Measurements from ENCODE around the gene EXOSC3. TPM values are rescaled to one million over a fixed set of nuclear protein-coding genes. Genes with fewer than 3 reads are reported as not detected.

EXOSC3 gene
- total and polyA plus RNA-seq, 7 donors = 12.9 to 48.9 (median 18.3) TPM

DNA sequence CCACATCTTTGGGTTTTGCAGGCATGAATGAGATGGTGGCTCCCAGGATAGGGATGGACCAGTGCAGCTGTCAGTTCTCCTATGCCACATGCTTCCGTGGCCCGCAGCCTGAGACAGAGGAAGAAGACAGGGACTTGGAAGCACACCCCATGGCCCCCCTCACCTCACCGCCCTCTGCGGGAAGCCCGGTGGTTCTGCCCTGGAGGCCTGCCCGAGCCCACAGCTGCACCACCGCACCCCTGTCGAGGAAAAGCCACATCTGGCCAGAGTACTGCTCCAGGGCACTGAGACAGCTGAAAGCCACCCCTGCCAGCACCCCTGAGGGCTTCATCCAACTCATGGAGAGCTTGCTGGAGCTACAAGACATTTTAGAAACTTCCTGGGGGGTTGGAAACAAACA, 38.9 kb downstream of the EXOSC3 start:
- Histone ChIP-seq H3K27ac (no peak overlapping the region), H3K27me3 (ENCODE audit: insufficient read depth in 3 of 3, low read length in 2 of 3) (no peaks in the 10 kb centered on the region), H3K9me3 (no peaks in the 10 kb centered on the region), H3K4me3 (no peak overlapping the region), H3K4me1 (no peaks in the 10 kb centered on the region), H3K36me3 (ENCODE audit: insufficient read depth in 1 of 2, low read depth in 1 of 2) (peaks cover 0 to 8% of the 10 kb centered on the region in 2 donors)
- peak in 3 of 4 donors; percentile 17 to 36 (median 23) for ATAC-seq
- intact Hi-C loops (cut with DNase I) = loop anchor here (5.0 to 10.0 kb wide), 4 partner anchors 164 to 649 kb away; partner anchors contain the start of gene ALDH1B1 (in 1 of the 2)
- WGBS, 3 donors = 35 to 46% (median 42%) methylated on average over 8 of the region's 8 CpGs
- TF ChIP-seq, protein P1, sequence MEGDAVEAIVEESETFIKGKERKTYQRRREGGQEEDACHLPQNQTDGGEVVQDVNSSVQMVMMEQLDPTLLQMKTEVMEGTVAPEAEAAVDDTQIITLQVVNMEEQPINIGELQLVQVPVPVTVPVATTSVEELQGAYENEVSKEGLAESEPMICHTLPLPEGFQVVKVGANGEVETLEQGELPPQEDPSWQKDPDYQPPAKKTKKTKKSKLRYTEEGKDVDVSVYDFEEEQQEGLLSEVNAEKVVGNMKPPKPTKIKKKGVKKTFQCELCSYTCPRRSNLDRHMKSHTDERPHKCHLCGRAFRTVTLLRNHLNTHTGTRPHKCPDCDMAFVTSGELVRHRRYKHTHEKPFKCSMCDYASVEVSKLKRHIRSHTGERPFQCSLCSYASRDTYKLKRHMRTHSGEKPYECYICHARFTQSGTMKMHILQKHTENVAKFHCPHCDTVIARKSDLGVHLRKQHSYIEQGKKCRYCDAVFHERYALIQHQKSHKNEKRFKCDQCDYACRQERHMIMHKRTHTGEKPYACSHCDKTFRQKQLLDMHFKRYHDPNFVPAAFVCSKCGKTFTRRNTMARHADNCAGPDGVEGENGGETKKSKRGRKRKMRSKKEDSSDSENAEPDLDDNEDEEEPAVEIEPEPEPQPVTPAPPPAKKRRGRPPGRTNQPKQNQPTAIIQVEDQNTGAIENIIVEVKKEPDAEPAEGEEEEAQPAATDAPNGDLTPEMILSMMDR (IDR thresholded peaks at IDR 0.05) = no peak
- no peak for DNase-seq

DNA sequence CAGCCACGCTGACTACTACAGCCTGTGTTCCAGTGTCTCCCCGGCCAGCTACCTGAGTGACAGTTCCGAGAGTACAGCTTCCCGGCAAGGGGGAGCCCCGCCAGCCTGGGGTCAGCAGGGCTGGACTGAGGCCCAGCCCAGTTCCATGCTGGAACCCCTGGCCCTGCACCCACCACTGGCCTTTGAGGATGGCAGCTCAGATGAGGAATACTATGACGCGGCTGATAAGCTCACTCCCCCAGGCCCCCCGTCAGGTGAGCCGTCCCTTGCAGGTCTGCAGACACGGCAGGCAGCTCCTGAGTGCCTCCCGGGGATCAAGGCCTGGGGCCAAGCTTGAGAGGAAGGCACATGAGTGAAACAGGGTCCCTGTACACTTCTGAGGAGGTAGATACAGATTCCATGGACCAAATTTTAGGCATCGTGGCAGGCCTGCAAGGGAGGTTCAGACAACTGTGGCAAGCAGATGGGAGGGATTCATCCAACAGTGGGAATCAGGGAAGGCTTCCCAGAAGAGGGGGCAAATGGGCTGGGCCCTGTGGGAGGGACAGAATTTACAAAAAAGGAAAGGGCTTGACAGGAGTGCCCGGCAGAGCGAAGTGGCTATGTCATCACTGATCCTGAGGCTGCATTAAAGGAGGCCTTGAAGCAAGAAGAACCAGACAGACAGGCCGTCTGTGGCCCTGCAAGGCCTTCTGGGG, 44.1 kb downstream of the EXOSC3 start:
- intact Hi-C loops (cut with DNase I) = loop anchor here in 1 of 2 donors (10.0 kb wide), 2 partner anchors 624 to 654 kb away; partner anchors contain the start of gene ALDH1B1
- peaks cover 0 to 40% of the 10 kb centered on the region in 2 donors for H3K36me3 ChIP-seq (ENCODE audit: insufficient read depth in 1 of 2, low read depth in 1 of 2)
- H3K9me3 ChIP-seq = no peaks in the 10 kb centered on the region
- no peak overlapping the region for H3K4me3 ChIP-seq
- H3K27me3 ChIP-seq (ENCODE audit: insufficient read depth in 3 of 3, low read length in 2 of 3) = no peaks in the 10 kb centered on the region
- H3K27ac ChIP-seq = no peak overlapping the region
- DNase-seq (no peak), ATAC-seq (no peak)
- no peaks in the 10 kb centered on the region for H3K4me1 ChIP-seq
- WGBS, 3 donors = 87 to 90% (median 90%) methylated on average over 15 of the region's 15 CpGs
- TF ChIP-seq, protein P1 (IDR thresholded peaks at IDR 0.05) = no peak

DNA sequence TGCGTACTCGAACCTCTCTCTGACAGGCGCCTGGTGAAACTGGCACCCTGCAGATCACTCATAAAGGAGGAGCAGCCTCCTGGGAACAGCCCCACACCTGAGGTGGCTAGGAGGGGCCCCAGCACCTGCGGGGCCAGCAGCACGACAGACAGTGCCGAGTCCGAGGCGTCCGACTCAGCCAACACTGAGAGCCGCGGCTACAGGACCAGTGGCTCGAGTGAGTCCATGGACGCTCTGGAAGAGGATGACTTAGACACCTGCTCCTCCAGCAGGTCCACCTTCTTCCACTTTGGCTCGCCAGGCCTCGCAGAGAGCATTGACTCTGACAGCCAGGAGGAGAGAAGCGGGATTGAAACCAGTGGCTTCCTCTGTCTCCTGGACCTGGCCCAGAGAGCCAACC, 44.7 kb downstream of the EXOSC3 start:
- WGBS, 3 donors = 93 to 96% (median 94%) methylated on average over 16 of the region's 16 CpGs
- no peak overlapping the region for H3K27ac ChIP-seq
- TF ChIP-seq, protein P1 (IDR thresholded peaks at IDR 0.05) = no peak

DNA sequence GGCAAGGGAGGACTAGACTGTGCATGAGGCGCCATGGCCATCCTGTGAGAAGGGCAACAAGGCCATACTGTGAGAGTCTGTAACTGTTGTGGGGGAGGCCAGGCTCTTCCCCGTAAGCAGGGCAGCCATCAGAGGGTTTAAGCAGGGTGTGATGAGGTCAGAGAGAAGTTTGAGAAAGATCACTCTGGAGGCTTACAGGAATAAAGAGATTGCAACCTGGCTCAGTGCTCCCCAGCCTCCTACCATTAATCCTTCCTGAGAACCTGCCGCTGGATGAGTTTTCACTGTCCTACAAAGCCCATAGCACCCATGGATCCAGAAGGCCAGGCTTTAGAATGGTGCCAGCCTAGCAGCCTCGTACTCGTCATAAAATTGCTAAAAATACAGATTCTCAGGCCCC, 45.6 kb downstream of the EXOSC3 start:
- TF ChIP-seq, protein P1 (IDR thresholded peaks at IDR 0.05) = no peak
- H3K4me3 ChIP-seq = no peak overlapping the region
- WGBS, 3 donors = 84 to 97% (median 95%) methylated on average over 5 of the region's 5 CpGs

More for the DNA sequence above, 44.7 kb downstream of the EXOSC3 start:
- Histone ChIP-seq H3K4me3 (no peak overlapping the region), H3K4me1 (no peaks in the 10 kb centered on the region), H3K36me3 (ENCODE audit: insufficient read depth in 1 of 2, low read depth in 1 of 2) (peaks cover 0 to 40% of the 10 kb centered on the region in 2 donors), H3K27me3 (ENCODE audit: insufficient read depth in 3 of 3, low read length in 2 of 3) (no peaks in the 10 kb centered on the region), H3K9me3 (no peaks in the 10 kb centered on the region)
- DNase-seq = no peak
- no peak for ATAC-seq
- intact Hi-C loops (cut with DNase I) = loop anchor here in 1 of 2 donors (10.0 kb wide), 2 partner anchors 625 to 655 kb away; partner anchors contain the start of gene ALDH1B1

More for the DNA sequence above, 45.6 kb downstream of the EXOSC3 start:
- Histone ChIP-seq H3K4me1 (no peaks in the 10 kb centered on the region), H3K36me3 (ENCODE audit: insufficient read depth in 1 of 2, low read depth in 1 of 2) (peaks cover 0 to 40% of the 10 kb centered on the region in 2 donors), H3K27me3 (ENCODE audit: insufficient read depth in 3 of 3, low read length in 2 of 3) (no peaks in the 10 kb centered on the region), H3K9me3 (no peaks in the 10 kb centered on the region), H3K27ac (no peak overlapping the region)
- intact Hi-C loops (cut with DNase I) = loop anchor here in 1 of 2 donors (10.0 kb wide), 1 partner anchor 114 kb away; no protein-coding TSS in a partner anchor
- no peak for DNase-seq
- ATAC-seq = no peak
